ENCODE measurements around the gene NKAPD1.
A peak's percentile ranks its signal among the peaks of the same experiment; 100 is the strongest.
"Not testable (repeated sequence)": the region's sequence is repeated elsewhere in the genome, so short reads cannot be mapped to it uniquely, and the experiment has no call there.

NKAPD1 gene

DNA sequence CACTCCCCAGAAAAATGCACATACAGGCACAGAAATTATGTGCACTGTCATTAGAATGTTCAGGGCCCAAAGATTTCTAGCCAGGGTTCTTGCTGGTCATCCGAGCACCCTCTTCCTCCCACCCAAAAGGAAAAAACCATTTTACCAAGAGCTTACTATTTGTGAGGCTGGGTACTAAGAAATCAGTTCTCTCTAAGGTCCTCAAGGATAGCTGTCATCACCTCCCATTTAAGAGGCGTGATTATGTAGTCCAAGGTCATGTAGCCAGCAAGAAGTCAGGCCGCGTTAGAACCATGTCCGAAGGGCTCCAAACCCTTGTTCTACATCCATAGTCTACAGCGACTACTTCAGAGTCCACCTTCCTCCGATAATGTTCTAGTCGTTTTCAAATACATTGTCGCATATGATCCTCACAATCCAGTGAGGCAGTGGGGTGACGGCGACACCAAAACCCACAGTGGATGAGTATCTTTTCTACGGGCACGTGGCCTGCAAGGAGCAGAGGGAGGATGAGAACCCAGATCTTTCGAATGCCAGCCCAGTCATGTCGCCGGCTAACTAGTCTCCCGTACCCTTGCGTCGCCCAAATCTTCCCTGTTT, 11.8 kb downstream of the NKAPD1 start:
- peak in 1 of 2 donors; percentile 22 for DNase-seq (ENCODE audit: extremely low read depth in 1 of 2, low read depth in 1 of 2)

DNA sequence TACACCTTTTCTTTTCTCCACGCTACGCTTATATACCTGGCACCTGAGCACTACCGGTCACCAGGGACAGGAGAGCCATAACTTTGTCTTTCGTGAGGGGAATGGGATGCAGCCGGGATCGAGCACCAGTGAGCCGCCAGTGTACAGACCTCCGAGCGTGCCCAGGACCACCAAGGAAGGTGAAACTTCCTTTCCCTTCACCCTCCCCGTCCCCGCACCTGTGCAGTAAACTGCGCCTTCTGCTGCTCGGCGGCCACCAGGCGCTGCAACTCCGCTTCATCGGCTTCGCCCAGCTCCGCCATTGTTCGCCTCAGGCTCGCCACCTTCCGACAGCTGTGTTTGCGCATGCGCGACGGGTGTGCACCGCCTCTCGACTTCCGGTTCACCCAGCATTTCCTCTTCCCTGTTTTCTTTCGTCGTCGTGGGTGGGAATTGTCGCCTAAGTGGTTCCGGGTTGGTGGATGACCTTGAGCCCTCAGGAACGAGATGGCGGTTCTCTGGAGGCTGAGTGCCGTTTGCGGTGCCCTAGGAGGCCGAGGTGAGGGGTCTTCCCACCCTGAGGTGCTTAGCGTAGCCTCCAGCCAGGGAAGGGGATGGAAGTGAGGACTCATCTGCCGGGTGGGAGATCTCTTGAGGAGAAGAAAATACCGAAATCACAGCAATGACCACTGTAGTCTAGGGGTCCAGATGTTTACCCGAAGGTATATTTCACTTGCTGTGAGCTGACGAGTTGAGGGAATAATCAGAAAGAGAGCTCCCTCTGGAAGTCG, 12.5 kb downstream of the NKAPD1 start, which contains the start of the genes SDHD and TIMM8B:
SDHD (plus strand) TSS at position 452 of the 770 bp plus-strand sequence; CDS start at position 487, 35 bp downstream.
TIMM8B (minus strand) TSS at position 335 of the 770 bp plus-strand sequence; CDS start at position 302, 33 bp downstream.
- DNase-seq (ENCODE audit: extremely low read depth in 1 of 2, low read depth in 1 of 2): peak; percentile 86 to 94

DNA sequence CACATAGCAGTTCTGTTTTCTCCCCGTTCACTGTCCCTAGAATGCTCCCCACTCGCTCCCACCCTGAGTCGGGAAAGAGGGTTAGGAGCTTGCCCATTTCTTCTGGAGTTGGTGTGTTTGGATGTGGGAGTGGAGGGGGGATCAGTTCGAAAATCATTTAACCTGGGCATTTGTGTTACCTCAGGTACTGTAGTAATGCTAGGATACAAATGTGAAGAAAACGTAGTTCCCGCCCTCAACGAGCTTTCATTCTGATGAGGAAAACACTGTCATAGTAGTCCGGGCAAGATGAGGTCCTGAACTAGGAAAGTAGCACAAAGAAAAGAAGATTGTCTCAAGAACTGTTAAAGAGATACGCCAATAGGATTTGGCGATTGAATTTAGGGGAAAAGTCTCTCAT, 13.1 kb downstream of the NKAPD1 start:
- no peak for DNase-seq (ENCODE audit: extremely low read depth in 1 of 2, low read depth in 1 of 2)

DNA sequence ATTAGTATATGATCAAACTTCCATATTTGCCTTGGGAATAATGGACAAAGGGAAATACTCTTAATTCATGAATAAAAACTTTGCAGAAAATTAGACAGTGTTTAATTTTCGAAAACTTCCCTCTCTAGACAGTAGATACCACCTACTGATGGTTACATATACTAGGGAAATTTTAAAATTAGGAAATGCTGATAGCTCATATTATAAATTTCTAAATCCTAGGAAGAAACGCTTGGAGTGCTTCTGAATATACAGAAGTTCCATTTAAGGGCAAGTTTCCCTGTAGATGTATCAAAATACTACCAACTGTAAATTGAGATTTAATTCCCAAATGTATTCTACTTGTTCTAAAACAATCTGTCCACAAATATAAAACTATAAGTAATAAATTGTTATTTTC, 21.2 kb downstream of the NKAPD1 start:
- not testable (repeated sequence) for DNase-seq (ENCODE audit: extremely low read depth in 1 of 2, low read depth in 1 of 2)

DNA sequence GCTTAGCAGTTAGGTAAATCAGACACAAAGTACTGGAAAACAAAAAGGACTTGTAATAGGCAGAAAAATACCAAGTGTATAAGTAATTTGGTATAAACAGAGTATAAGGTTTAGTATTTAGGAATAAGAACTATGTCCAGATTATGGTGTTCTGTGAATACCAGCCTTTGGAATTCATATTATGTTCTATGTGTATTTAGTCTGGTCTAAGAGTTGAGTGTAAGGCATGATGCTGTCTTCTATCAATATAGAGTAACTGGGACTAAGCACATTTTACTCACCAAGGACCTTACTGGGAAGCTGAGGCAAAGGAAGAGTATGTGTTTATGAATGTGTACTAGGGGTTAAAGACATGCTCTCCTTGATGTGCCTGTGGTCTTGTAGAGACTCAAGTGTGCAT, 22.1 kb downstream of the NKAPD1 start:
- no peak for DNase-seq (ENCODE audit: extremely low read depth in 1 of 2, low read depth in 1 of 2)

DNA sequence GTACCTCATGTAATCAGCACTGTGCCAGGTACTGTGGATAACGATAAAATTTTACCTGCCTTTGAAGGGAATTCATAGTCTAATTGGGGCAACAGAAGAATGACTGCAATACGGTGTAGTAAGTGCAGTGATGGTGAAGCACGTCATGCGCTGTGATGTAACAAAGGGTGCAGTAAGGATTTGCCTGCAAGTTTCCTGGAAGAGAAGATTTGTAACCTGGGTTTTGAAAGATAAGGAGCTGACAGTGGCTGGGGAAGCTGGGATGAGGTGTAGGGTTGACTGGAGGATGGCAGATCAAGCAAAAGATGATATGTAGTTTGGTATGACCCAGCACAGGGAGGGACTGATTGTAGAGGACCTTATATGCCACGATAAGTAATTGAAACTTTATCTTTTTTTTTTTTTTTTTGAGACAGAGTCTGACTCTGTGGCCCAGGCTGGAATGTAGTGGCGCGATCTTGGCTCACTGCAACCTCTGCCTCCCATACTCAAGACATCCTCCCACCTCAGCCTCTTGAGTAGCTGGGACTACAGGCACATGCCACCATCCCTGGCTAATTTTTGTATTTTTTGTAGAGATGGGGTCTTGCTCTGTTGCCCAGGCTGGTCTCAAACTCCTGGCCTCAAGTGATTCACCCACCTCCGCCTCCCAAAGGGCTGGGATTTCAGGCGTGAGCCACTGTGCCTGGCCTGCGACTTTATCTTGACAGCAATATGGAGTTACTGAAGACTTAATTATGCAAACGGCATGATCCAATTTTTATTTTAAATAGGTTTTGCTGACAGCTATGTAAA, 23.8 kb downstream of the NKAPD1 start:
- DNase-seq (ENCODE audit: extremely low read depth in 1 of 2, low read depth in 1 of 2): no peak

DNA sequence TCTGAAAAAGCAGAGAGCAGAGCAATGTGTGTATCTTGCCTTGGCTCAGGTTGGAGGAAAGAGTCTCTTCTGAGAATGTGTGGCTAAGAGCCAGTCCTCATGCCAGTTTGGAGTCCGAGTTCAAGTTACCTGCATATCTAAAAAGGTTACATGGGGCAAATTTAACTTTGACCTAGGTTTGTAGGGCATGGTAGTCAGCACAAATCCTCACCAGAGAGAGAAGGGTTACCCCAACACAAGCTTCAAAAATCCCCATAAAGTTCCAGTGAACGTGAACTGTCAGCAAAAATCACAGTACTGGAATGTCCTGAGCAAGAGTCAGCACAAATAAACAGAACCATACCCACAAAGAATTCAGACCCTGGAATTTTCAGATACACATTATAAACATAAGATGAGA, 26.4 kb downstream of the NKAPD1 start:
- no peak for DNase-seq (ENCODE audit: extremely low read depth in 1 of 2, low read depth in 1 of 2)

DNA sequence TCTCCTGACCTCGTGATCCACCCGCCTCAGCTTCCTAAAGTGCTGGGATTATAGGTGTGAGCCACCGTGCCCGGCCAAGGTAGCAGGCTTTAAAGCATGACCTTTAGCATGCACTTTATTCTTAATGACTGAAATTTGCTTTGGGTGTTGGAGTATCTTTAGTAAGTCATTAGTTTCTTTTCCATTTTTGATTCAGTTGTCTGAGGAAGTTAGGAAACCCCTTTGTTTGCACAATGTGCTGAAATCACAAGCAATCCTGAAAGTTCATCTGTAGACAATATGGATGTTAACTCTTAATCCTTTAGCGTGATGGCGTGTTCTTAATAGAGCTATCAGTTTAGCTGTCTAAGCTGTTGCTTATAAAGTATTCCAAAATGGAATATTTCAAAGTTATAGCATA, 29.3 kb downstream of the NKAPD1 start:
- no peak for DNase-seq (ENCODE audit: extremely low read depth in 1 of 2, low read depth in 1 of 2)

DNA sequence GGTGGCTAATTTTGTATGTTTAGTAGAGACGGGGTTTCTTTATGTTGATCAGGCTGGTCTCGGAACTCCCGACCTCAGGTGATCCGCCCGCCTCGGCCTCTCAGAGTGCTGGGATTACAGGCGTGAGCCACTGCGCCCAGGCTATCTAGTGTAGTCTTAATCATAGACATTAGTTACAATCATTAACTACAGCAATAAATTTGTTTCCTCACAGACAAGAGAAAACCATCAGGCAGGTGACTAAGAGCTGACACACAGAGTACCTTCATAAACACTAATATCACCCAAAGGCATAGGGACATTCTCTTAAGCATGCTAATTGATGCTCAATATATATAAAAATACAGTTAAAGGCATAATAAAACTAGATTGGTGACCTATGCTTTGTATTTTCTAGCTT, 32.0 kb downstream of the NKAPD1 start:
- no peak for DNase-seq (ENCODE audit: extremely low read depth in 1 of 2, low read depth in 1 of 2)

DNA sequence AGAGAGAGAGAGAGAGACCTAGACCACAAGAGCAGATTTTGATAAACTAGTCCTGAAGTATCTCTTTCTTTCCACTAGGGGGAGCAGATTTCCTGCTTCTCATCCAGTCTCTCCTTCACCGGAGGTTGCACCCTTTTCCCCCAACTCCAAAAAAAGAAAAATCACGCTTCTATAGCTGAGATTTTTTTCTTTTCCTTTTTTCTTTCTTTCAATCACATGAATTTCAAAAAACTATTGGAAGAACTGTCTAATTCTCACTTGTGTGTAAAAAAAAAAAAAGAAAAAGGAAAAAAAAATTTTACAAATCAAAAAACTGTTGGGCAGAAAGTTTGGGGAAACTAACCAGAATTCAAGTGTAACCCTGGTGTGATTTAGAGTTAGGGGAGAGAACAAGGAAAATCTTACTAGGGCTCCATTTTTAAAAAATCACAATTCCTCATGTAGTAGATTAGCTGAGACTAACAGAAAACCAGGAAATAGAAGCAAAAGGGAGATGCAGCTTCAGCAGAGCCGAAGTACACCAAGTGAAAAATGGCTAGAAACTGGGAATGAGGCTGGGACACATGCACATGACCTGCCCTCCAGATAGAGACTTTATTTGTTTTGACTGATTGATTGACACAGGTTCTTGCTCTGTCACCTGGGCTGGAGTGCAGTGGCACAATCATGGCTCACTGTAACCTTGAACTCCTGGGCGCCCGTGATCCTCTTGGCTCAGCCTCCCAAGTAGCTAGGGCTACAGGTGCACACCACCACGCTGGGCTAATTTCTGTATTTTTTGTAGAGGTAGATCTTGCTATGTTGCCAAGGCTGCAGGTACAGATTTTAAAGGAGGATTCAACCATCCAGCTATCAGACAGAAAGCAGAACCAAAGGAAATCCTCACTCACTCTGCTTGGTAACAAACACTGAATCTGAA, 39.7 kb downstream of the NKAPD1 start:
- DNase-seq (ENCODE audit: extremely low read depth in 1 of 2, low read depth in 1 of 2): no peak

DNA sequence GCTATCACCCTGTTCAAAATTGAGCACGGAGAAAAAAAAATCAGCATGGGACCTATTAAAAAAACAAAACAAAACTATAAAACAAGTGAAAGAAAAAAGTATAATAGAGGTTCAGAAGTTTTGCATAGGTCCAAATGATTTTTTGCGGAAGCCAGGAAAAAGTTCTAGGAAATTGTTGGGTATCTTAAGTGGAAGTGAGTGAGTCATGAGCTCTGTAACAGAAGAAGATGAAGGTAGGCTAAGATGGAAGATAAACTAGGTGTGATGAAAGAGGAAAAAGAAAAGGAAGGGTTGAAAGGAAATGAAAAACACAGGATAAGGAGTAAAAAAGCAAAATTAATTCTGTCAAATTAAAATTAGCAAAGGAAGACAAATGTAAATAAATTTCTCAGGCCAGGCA, 40.4 kb downstream of the NKAPD1 start:
- no peak for DNase-seq (ENCODE audit: extremely low read depth in 1 of 2, low read depth in 1 of 2)

DNA sequence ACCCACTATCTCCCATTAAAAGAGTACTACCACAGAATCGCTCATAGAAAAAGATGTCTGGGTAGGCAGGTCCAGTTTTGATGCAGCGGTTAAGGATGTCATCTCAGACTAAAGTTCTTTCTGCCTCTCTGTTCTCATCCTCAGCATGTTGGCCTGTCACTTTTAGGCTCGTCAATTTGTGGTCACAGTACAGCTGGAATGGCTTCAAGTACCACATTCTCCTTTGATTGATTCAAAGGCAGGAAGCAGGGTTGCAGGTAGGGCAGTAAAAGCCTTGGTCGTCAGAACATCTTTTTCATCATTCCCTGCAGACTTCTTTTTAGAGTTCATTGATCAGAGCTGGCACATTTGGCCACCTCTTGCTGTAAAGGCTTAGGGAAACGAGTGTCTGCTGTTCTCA, 41.3 kb downstream of the NKAPD1 start:
- no peak for DNase-seq (ENCODE audit: extremely low read depth in 1 of 2, low read depth in 1 of 2)

DNA sequence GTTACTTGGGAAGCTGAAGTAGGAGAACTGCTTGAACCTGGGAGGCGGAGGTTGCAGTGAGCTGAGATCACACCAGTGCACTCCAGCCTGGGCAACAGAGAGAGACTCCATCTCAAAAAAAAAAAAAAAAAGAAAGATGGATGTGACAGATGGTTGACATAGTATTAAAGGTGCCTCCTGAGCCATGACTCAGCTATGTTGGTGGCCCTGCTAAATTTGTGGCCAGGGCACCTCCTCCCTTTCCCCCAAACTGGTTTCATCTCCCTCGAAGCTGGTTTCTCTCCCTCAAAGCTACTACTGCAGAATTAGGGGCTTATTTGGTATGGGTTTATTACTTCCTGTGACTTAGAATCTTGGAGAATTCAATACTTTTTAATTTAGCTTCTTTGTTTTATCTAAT, 44.1 kb downstream of the NKAPD1 start:
- DNase-seq (ENCODE audit: extremely low read depth in 1 of 2, low read depth in 1 of 2): no peak

DNA sequence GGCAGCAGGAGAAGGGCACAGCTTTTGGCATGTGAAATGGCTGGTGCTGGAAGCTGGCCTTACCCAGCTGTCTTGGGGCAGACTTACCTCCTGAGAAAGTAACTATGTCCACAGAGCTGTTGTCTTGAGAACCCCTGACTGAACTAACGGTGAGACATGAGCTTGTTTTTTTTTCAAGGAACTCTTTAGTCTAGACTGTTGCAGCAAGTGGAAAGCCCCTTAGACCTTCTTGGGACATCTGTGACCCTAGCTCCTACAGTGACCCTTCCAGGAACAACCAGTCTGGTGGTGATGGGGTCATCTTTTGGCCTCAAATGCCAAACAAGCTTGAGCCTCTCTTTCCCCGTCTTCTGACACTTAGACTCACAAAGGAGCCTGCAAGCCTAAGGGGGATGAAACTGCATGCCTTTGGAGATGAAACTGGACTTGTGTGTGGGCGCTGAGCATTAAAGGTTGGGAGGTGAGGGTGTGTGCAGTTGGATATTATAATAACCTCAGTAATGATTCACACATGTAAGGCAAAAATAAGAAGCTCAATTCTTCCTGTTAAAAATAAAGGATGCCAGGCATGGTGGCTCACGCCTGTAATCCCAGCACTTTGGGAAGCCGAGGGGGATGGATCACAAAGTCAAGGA, 48.0 kb downstream of the NKAPD1 start:
- DNase-seq (ENCODE audit: extremely low read depth in 1 of 2, low read depth in 1 of 2): no peak

DNA sequence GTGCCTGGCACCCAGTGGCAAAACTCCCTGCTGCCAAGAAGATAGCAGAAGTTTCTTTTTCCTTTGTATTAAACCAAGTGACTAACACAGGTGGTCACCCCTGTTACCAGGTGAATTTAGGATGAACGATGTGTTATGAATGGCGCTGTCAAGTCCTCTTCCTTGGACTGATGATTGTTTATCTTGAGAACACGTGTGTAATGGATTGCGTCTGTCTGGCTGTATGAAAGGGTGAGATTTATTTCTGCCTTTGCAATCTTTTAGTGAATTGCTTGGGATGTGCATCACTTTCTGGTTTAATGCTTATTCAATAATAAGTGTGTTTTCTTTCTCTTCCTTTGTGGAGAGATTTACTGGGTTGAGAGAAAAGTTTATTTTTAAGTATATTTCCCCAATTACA, 49.0 kb downstream of the NKAPD1 start:
- no peak for DNase-seq (ENCODE audit: extremely low read depth in 1 of 2, low read depth in 1 of 2)

DNA sequence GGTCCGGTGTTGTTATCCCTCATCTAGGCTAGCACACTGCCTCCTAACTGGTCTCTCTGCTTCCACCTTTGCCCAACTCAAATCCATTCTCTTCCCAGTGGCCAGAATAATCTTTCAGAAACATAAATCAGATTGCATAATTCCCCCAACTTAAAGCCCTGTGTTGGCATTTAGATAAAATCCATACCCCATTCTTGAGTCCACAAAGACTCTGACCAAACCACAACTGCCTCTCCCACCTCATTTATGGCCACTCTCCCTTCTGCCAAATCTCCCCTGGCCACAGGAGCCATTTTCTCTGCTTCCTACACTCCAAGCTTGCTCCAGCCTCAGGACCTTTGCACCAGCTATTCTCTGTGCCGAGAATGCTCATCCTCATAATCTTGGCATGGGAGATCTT, 53.0 kb downstream of the NKAPD1 start:
- no peak for DNase-seq (ENCODE audit: extremely low read depth in 1 of 2, low read depth in 1 of 2)

DNA sequence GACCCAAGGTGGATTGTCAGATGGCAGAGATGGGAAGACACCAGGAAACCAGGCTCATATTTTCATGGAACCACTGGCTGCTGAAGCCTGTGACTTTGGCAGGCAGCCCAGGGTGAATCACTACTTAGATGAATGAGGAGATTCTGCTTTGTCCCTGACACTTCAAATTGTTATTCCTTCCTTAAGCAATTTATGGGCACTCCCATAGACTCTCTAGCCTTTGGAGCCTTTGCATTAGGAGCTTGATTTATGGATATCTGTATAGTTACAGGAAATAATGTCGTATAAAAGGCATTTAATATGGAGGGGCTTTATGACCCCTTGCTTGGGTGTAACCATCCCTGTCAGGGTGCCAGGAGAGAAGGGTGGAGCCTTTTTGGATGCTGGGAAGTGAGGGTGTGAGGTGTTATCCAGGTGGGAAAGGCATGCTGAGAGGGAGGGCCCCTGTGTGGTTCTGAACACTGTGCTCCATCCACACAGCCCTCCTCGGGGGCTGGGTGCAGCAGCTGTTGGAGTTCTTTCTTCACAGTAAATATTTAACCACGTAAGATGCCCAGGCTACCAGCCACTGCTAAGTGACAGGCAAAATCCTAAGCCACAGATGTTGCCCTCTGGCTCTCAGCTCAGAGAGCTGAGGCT, 54.5 kb downstream of the NKAPD1 start:
- DNase-seq (ENCODE audit: extremely low read depth in 1 of 2, low read depth in 1 of 2): no peak

DNA sequence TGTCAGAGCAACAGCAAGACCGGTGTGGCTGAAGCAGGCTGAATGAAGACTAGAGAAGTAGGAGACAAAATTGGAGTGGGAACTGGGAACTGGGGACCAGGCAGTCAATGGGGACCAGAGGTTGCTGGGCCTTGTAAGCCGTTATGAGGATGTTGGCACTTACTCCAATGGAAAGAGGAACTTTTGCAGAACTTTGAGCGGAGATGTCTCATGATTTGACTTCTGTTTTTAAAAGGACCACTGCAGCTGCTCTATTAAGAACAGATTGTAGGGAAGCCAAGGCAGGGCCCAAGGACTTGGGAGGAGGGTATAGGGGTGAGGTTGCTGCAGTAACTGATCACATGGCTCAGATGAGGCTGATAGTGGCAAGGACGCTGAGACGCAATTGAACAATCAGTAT, 55.6 kb downstream of the NKAPD1 start:
- no peak for DNase-seq (ENCODE audit: extremely low read depth in 1 of 2, low read depth in 1 of 2)

DNA sequence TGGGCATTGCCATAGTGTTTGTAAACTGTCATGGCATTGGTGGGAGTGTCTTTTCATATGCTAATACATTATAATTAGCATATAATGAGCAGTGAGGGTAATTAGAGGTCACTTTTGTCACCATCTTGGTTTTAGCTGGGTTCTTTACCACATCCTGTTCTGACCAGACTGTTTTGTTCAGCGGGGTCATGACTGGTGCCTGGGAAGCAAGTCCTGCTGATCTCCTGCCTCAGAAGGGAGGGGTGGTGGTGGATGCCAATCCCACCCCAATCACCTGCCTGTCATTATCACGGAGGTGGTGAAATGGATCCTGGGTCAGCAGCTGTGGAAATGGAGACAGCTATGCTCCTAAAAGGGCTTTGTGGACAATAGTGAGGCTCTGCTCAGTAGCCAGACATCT, 58.6 kb downstream of the NKAPD1 start:
- DNase-seq (ENCODE audit: extremely low read depth in 1 of 2, low read depth in 1 of 2): no peak

DNA sequence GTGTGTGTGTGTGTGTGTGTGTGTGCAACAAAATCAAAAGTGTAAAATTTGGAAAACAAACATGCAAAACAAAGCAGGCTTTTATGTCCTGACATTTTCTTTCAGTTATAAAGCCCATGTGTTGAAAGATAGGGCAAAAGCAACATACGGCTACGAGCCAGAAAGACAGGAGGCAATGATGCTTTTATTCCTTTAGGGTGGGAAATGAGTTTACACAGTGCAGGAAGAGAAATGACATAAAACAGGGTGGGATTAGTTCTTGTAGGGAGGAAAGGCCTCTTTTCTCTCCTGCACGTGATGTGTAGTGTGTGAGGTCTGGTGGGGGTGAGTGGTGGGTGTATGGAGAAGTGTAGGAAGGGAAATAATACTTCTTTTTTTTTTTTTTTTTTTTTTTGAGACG, 60.4 kb downstream of the NKAPD1 start:
- DNase-seq (ENCODE audit: extremely low read depth in 1 of 2, low read depth in 1 of 2): no peak
